Placental epithelial cell (primary cell): Measurements from ENCODE around the gene GJC3. TPM values are rescaled to one million over a fixed set of nuclear protein-coding genes. Genes with fewer than 3 reads are reported as not detected.

ENCODE experiments used
- small RNA-seq: library from RNA; depleted of rRNA; stranded (forward); fragments of <200 nt; gene quantifications from one replicate; pipeline ENCODE3, GENCODE V24; 2012
- total RNA-seq: library from RNA; depleted of rRNA; stranded (reverse); fragments of >200 nt; gene quantifications from 2 replicates; pipeline ENCODE4 v1.2.3, GENCODE V29; 2012

Gene GJC3
- total RNA-seq = under 0.01 TPM in 1 of 2 replicates, not detected in the other

GRCh38 chr7:99928994-99929729 is at the start of gene GJC3:
Gene GJC3 (minus strand): TSS chr7:99929620. CDS start chr7:99929620, 0 bp downstream.

GRCh38 chr7:99975782-99976521 is 46.5 kb upstream of the GJC3 start, which contains the start of gene AZGP1:
Gene AZGP1 (minus strand): TSS chr7:99976031. CDS start chr7:99976020, 11 bp downstream.

GRCh38 chr7:99918959-99919813 is 10.2 kb downstream of the GJC3 start, which contains the start of gene TRIM4:
Gene TRIM4 (minus strand): TSS chr7:99919530. CDS start chr7:99919401, 129 bp downstream.

GRCh38 chr7:99876933-99877332 is 52.5 kb downstream of the GJC3 start, which contains the start of gene OR2AE1:
Gene OR2AE1 (minus strand): TSS chr7:99877033. CDS start chr7:99877033, 0 bp downstream.

Small RNA genes lying within 50 kb of the gene (small RNA-seq; reads per million reads assigned to genes)
- not detected for gene RF00019
- gene RF00561 = 0.12 reads per million

Other genes with a start within 250 kb of the GJC3 start
- gene CYP3A5, start 249.6 kb downstream of the GJC3 start, total RNA-seq = under 0.01 TPM in 1 of 2 replicates, not detected in the other
- 0.22 TPM in 1 of 2 replicates, not detected in the other for gene CYP3A7, start 194.4 kb downstream of the GJC3 start, total RNA-seq
- gene CYP3A4, start 145.4 kb downstream of the GJC3 start, total RNA-seq = not detected in 2 replicates
- gene CYP3A43, start 101.6 kb downstream of the GJC3 start, total RNA-seq = not detected in 2 replicates
- under 0.01 and 0.54 TPM in 2 replicates for gene OR2AE1, start 52.6 kb downstream of the GJC3 start, total RNA-seq
- gene TRIM4, start 10.1 kb downstream of the GJC3 start, total RNA-seq = 27.3 and 45.9 TPM in 2 replicates
- not detected in 2 replicates for gene AZGP1, start 46.4 kb upstream of the GJC3 start, total RNA-seq
- 43.4 and 54.6 TPM in 2 replicates for gene ZKSCAN1, start 86.0 kb upstream of the GJC3 start, total RNA-seq
- 8.0 and 8.6 TPM in 2 replicates for gene ZSCAN21, start 120.2 kb upstream of the GJC3 start, total RNA-seq
- 29.6 and 48.3 TPM in 2 replicates for gene ZNF3, start 152.1 kb upstream of the GJC3 start, total RNA-seq
- 40.0 and 54.4 TPM in 2 replicates for gene COPS6, start 159.3 kb upstream of the GJC3 start, total RNA-seq
- gene MCM7, start 171.8 kb upstream of the GJC3 start, total RNA-seq = 47.9 and 52.2 TPM in 2 replicates
- 16.2 and 19.2 TPM in 2 replicates for gene AP4M1, start 172.0 kb upstream of the GJC3 start, total RNA-seq
- 24.7 and 45.3 TPM in 2 replicates for gene TAF6, start 189.7 kb upstream of the GJC3 start, total RNA-seq
- 20.0 and 36.5 TPM in 2 replicates for gene CNPY4, start 190.0 kb upstream of the GJC3 start, total RNA-seq
- 0.87 and 2.0 TPM in 2 replicates for gene MBLAC1, start 197.3 kb upstream of the GJC3 start, total RNA-seq
- 70.5 and 91.9 TPM in 2 replicates for gene LAMTOR4, start 219.3 kb upstream of the GJC3 start, total RNA-seq
- 11.0 and 14.0 TPM in 2 replicates for gene TRAPPC14, start 229.1 kb upstream of the GJC3 start, total RNA-seq
- gene GAL3ST4, start 239.0 kb upstream of the GJC3 start, total RNA-seq = 1.2 and 2.6 TPM in 2 replicates
- 2.7 and 3.1 TPM in 2 replicates for gene GPC2, start 247.8 kb upstream of the GJC3 start, total RNA-seq
- 1.2 and 2.1 TPM in 2 replicates for gene STAG3, start 248.3 kb upstream of the GJC3 start, total RNA-seq